ENCODE results near the gene LRTM1. TPM values are rescaled to one million over a fixed set of nuclear protein-coding genes. Genes with fewer than 3 reads are reported as not detected.

Gene LRTM1
- total and polyA plus RNA-seq, 11 donors: not detected

DNA sequence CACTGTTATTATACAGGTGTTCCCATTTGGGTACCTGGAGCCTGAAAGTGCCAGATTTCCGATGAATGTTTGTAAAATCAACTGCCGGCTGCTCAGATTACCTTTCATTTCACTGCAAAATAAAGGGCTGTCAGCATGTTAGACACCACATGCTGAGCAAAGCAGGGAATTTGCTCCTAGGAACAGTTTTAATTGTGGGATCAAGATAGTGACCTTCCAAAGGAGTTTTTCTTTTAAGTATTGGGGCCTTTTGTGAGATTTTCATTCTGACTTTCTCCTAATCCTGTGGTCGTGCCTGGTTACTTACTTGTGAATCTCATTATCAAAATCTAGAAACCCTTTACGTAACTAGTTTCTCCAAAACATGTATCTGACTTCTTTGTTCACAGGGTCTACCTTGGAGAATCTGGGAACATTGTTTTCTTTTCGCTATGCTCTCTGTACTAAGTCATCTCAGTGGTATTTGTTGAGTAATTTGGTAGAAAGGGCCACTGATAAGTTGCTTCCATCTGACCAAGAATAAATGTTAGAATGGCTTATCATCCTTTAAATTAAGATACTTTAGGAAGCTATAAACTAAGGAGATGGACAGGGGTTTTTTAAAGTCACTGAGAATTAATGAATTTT, 40.8 kb upstream of the LRTM1 start:
- TF ChIP-seq CTCF (IDR thresholded peaks at IDR 0.05) (no peak), POLR2A (IDR thresholded peaks at IDR 0.05) (no peak)
- ATAC-seq: no peak
- intact Hi-C loops (cut with DNase I): no loop called here
- 90 to 93% (median 91%) methylated on average over 5 of the region's 5 CpGs for WGBS, 4 donors
- Histone ChIP-seq H3K36me3 (no peaks in the 10 kb centered on the region), H3K4me3 (peak overlapping the region in 1 of 12 donors; percentile 7), H3K9me3 (no peaks in the 10 kb centered on the region), H3K4me1 (peaks cover 0 to 35% (median 0%) of the 10 kb centered on the region in 12 donors), H3K27ac (peak overlapping the region in 1 of 12 donors; percentile 66), H3K27me3 (no peaks in the 10 kb centered on the region)
- no peak for DNase-seq

DNA sequence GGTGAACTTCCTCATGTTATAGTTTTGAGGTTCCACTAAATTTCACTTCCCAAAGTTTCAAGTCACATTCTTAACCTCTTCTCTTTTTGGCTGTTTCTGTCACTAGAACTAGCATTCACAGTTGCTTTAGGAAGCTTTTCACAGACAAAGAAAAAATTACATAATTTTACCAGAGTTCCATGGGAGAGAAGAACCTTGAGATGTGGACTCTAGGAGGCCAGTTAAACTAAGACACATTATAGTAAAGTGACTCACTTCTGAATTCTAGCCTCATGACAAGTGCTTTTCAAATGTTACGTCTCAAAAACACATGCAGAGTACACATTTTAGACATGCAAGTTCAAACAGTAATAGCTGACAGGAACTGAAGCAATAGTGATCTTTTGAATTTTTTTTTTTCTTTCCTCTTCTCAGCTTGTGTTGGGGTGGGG, 39.9 kb upstream of the LRTM1 start:
- intact Hi-C loops (cut with DNase I): no loop called here

GRCh38 chr3:54966979-54967378, 39.1 kb upstream of the LRTM1 start:
- DNase-seq: no peak
- Histone ChIP-seq H3K36me3 (no peaks in the 10 kb centered on the region), H3K27ac (no peak overlapping the region), H3K9me3 (no peaks in the 10 kb centered on the region), H3K27me3 (no peaks in the 10 kb centered on the region), H3K4me1 (peaks cover 0 to 42% (median 0%) of the 10 kb centered on the region in 12 donors), H3K4me3 (no peak overlapping the region)
- no peak for ATAC-seq
- intact Hi-C loops (cut with DNase I): no loop called here
- WGBS, 4 donors: 63 to 74% (median 65%) methylated on average over 6 of the region's 6 CpGs
- no peak for TF ChIP-seq CTCF (IDR thresholded peaks at IDR 0.05)
- TF ChIP-seq POLR2A (IDR thresholded peaks at IDR 0.05): no peak

More for the DNA sequence above, 39.9 kb upstream of the LRTM1 start:
- Histone ChIP-seq H3K4me3 (no peak overlapping the region), H3K9me3 (no peaks in the 10 kb centered on the region), H3K27ac (peak overlapping the region in 1 of 12 donors; percentile 66), H3K36me3 (no peaks in the 10 kb centered on the region), H3K4me1 (peaks cover 0 to 42% (median 0%) of the 10 kb centered on the region in 12 donors), H3K27me3 (no peaks in the 10 kb centered on the region)
- TF ChIP-seq POLR2A (IDR thresholded peaks at IDR 0.05) (no peak), CTCF (IDR thresholded peaks at IDR 0.05) (no peak)
- no peak for ATAC-seq
- WGBS, 4 donors: 80 to 91% (median 85%) methylated on average over 1 of the region's 1 CpG
- DNase-seq: no peak

GRCh38 chr3:54965746-54966145, 37.9 kb upstream of the LRTM1 start:
- no peaks in the 10 kb centered on the region for H3K27me3 ChIP-seq
- no peak for ATAC-seq
- H3K27ac ChIP-seq: no peak overlapping the region
- H3K36me3 ChIP-seq: no peaks in the 10 kb centered on the region
- intact Hi-C loops (cut with DNase I): no loop called here
- H3K9me3 ChIP-seq: no peaks in the 10 kb centered on the region
- 83 to 89% (median 85%) methylated on average over 6 of the region's 6 CpGs for WGBS, 4 donors
- no peak for DNase-seq
- TF ChIP-seq POLR2A (IDR thresholded peaks at IDR 0.05) (no peak), CTCF (IDR thresholded peaks at IDR 0.05) (no peak)
- peaks cover 0 to 34% (median 0%) of the 10 kb centered on the region in 12 donors for H3K4me1 ChIP-seq
- H3K4me3 ChIP-seq: no peak overlapping the region
